NB4 (cell line): ENCODE data around the gene CLTCL1.

ENCODE experiments used
- DNase-seq: peaks from one replicate; pipeline ENCODE4 v3.0.0; 2010; ENCODE audit warnings: low read depth
- H3K4me3 ChIP-seq: one replicate; pipeline ENCODE4 v1.5.1; 2011; ENCODE audit warnings: mild to moderate bottlenecking, low read depth, low read length, moderate library complexity
- CTCF ChIP-seq: IDR thresholded peaks from one replicate; pipeline ENCODE4 v1.5.1; 2012; ENCODE audit warnings: low read depth, low read length
- MAX ChIP-seq: IDR thresholded peaks from 2 replicates; pipeline ENCODE4 v1.6.1; 2011; ENCODE audit warnings: low read depth, low read length
- MYC ChIP-seq: IDR thresholded peaks from 2 replicates; pipeline ENCODE4 v1.6.1; 2011; ENCODE audit warnings: low read depth, low read length
- POLR2A ChIP-seq: IDR thresholded peaks from 2 replicates; pipeline ENCODE4 v1.6.1; 2011; ENCODE audit warnings: mild to moderate bottlenecking; ENCODE audit not compliant: insufficient read length; ENCODE audit errors: extremely low read depth

The CLTCL1 gene

GRCh38 chr22:19193879-19194278 lies 97.6 kb downstream of the CLTCL1 start:
- TF ChIP-seq POLR2A (no peak), MYC (no peak), MAX (no peak), CTCF (no peak)
- no peak overlapping the region for H3K4me3 ChIP-seq
- DNase-seq: no peak

- H3K4me3 ChIP-seq: no peak overlapping the region
- DNase-seq: no peak
- TF ChIP-seq POLR2A (no peak), MYC (no peak), CTCF (no peak), MAX (no peak)
Observed at GRCh38 chr22:19187716-19188563, 103.6 kb downstream of the CLTCL1 start.

- TF ChIP-seq POLR2A (no peak), MYC (no peak), CTCF (no peak), MAX (no peak)
- H3K4me3 ChIP-seq: no peak overlapping the region
- DNase-seq: no peak
Observed at GRCh38 chr22:19184276-19184997, 107.1 kb downstream of the CLTCL1 start.

GRCh38 chr22:19183216-19183615 lies 108.3 kb downstream of the CLTCL1 start:
- DNase-seq: no peak
- H3K4me3 ChIP-seq: no peak overlapping the region
- no peak for TF ChIP-seq MAX
- TF ChIP-seq CTCF: no peak
- no peak for TF ChIP-seq MYC
- TF ChIP-seq POLR2A: no peak

- H3K4me3 ChIP-seq: no peak overlapping the region
- TF ChIP-seq MAX: no peak
- DNase-seq: no peak
Observed at GRCh38 chr22:19182472-19183157, 108.9 kb downstream of the CLTCL1 start.
